GM12878 (cell line): ENCODE results near the gene C1orf74. TPM values are rescaled to one million over a fixed set of nuclear protein-coding genes. Genes with fewer than 3 reads are reported as not detected.

Experiments used
- BCLAF1 ChIP-seq: fragments of 450-650 bp; IDR thresholded peaks from 2 replicates; pipeline ENCODE4 v1.6.1; 2017; ENCODE audit warnings: antibody characterized with exemption, mild to moderate bottlenecking, moderate library complexity
- BHLHE40 ChIP-seq, 2 experiments: fragments of 450-650 bp in 1 of 2; IDR thresholded peaks; 2 replicates each; pipeline ENCODE4 v1.6.1; 2011 to 2017; ENCODE audit warnings: low read depth in 2 of 2, borderline replicate concordance in 1 of 2, improper control_type of control experiment in 1 of 2, low read length in 1 of 2, mild to moderate bottlenecking in 1 of 2
- CBFB ChIP-seq: IDR thresholded peaks from 2 replicates; pipeline ENCODE4 v1.6.1; 2016; ENCODE audit warnings: antibody characterized with exemption, low read depth
- CBX5 ChIP-seq: sonication (generic); IDR thresholded peaks from 2 replicates; pipeline ENCODE4 v1.6.1; 2016; ENCODE audit warnings: low read depth, moderate library complexity, mild to moderate bottlenecking, inconsistent platforms
- CEBPB ChIP-seq, 2 experiments: fragments of 150-350 bp in 1 of 2; IDR thresholded peaks; 2 replicates each; pipeline ENCODE4 v1.6.1; 2012 to 2014; ENCODE audit warnings: low read depth in 2 of 2, low read length in 2 of 2, borderline replicate concordance in 1 of 2, inconsistent platforms in 1 of 2
- EZH2 ChIP-seq: IDR thresholded peaks from 2 replicates; pipeline ENCODE4 v1.6.1; 2012; ENCODE audit warnings: low read depth, mild to moderate bottlenecking, control low read depth, inconsistent platforms, low read length, borderline replicate concordance; ENCODE audit not compliant: control insufficient read depth
- HDAC6 ChIP-seq: fragments of 200-600 bp; sonication (generic); IDR thresholded peaks from one replicate; pipeline ENCODE4 v1.8.0; 2017; ENCODE audit warnings: antibody characterized with exemption; ENCODE audit not compliant: unreplicated experiment
- LARP7 ChIP-seq: fragments of 450-650 bp; IDR thresholded peaks from 2 replicates; pipeline ENCODE4 v1.6.1; 2017; ENCODE audit warnings: mild to moderate bottlenecking
- NR2C2 ChIP-seq: IDR thresholded peaks from 2 replicates; pipeline ENCODE4 v1.6.1; 2011; ENCODE audit warnings: borderline replicate concordance, low read depth; ENCODE audit not compliant: control insufficient read depth, insufficient read length
- PAX8 ChIP-seq: fragments of 450-650 bp; IDR thresholded peaks from 2 replicates; pipeline ENCODE4 v1.6.1; 2017; ENCODE audit warnings: mild to moderate bottlenecking, moderate library complexity
- PKNOX1 ChIP-seq: fragments of 450-650 bp; IDR thresholded peaks from 2 replicates; pipeline ENCODE4 v1.6.1; 2016; ENCODE audit warnings: mild to moderate bottlenecking
- PML ChIP-seq: IDR thresholded peaks from 2 replicates; pipeline ENCODE4 v1.6.1; 2012; ENCODE audit warnings: low read length, inconsistent platforms
- POU2F2 ChIP-seq: IDR thresholded peaks from 3 replicates; pipeline ENCODE4 v1.6.1; 2011; ENCODE audit warnings: low read depth, mild to moderate bottlenecking, low read length, borderline replicate concordance
- RELB ChIP-seq: fragments of 450-650 bp; IDR thresholded peaks from 2 replicates; pipeline ENCODE4 v1.6.1; 2017; ENCODE audit warnings: low read depth, mild to moderate bottlenecking, moderate library complexity
- SMAD5 ChIP-seq: IDR thresholded peaks from 2 replicates; pipeline ENCODE4 v1.6.1; 2016; ENCODE audit warnings: antibody characterized with exemption, low read depth
- USF2 ChIP-seq: IDR thresholded peaks from 2 replicates; pipeline ENCODE4 v1.6.1; 2011; ENCODE audit warnings: low read depth, low read length, improper control_type of control experiment, borderline replicate concordance
- YBX1 ChIP-seq: fragments of 450-650 bp; IDR thresholded peaks from 2 replicates; pipeline ENCODE4 v1.6.1; 2016; ENCODE audit warnings: antibody characterized with exemption
- YY1 ChIP-seq: IDR thresholded peaks from 2 replicates; pipeline ENCODE4 v1.6.1; 2011; ENCODE audit warnings: low read depth, mild to moderate bottlenecking, low read length
- ZBED1 ChIP-seq: IDR thresholded peaks from 2 replicates; pipeline ENCODE4 v1.6.1; 2016; ENCODE audit warnings: borderline replicate concordance
- ZBTB4 ChIP-seq: fragments of 450-650 bp; formaldehyde crosslinking; IDR thresholded peaks from 2 replicates; pipeline ENCODE4 v1.4.0; 2022; ENCODE audit warnings: mild to moderate bottlenecking, moderate library complexity
- ZNF207 ChIP-seq: fragments of 450-650 bp; IDR thresholded peaks from 2 replicates; pipeline ENCODE4 v1.6.1; 2014; ENCODE audit warnings: antibody characterized with exemption, mild to moderate bottlenecking, borderline replicate concordance
- ZNF622 ChIP-seq: fragments of 450-650 bp; IDR thresholded peaks from 2 replicates; pipeline ENCODE4 v1.6.1; 2017; ENCODE audit warnings: mild to moderate bottlenecking, inconsistent platforms
- polyA plus RNA-seq, 11 experiments: library from polyadenylated mRNA; depleted of rRNA in 4 of 11; unstranded in 6 of 11; stranded (reverse) in 5 of 11; fragments of >200 nt; fragmentation: Nextera tagmentation in 4 of 11; fragmentation: Illumina TruSeq in 1 of 11; extraction: Ambion mirVana in 4 of 11; extraction: Trizol in 1 of 11; gene quantifications; 1 replicate in 1 of 11; 2 replicates in 10 of 11; pipeline versions ENCODE4 v1.2.1 to v1.2.3, GENCODE V29; 2011 to 2016; ENCODE audit warnings: inconsistent platforms in 2 of 11, missing spikeins in 2 of 11, low read depth in 1 of 11
- total RNA-seq, 4 experiments: library from RNA; depleted of rRNA in 3 of 4; stranded (reverse); fragments of >200 nt in 3 of 4; fragmentation: Illumina TruSeq in 1 of 4; extraction: Trizol in 1 of 4; gene quantifications; 2 replicates each; pipeline versions ENCODE4 v1.2.1 to v1.2.3, GENCODE V29; 2013 to 2021

Gene C1orf74
- total and polyA plus RNA-seq, 10 of the 15 experiments (the other 5 are each of a cell fraction or from before 2014, with no cell fraction given): 3.1 to 5.5 (median 3.6) TPM

GRCh38 chr1:209768354-209768774, 16.0 kb downstream of the C1orf74 start (continued):
- TF ChIP-seq ZNF622 (no peak), CEBPB (IDR thresholded peaks at IDR 0.05; ENCODE audit: borderline replicate concordance in 1 of 2, low read depth in 2 of 2, low read length in 2 of 2) (peak; percentile 85 to 95), NR2C2 (no peak), YY1 (no peak; the same call in 1 of the 2 replicates), PML (peak; percentile 62; the same call in 1 of the 2 replicates), LARP7 (peak; percentile 36; the same call in 1 of the 2 replicates), SMAD5 (0 out of 2 replicates have a peak, but pooled peaks have one; percentile 24), HDAC6 (no peak), YBX1 (no peak), PKNOX1 (peak; percentile 43; the same call in 1 of the 2 replicates), CBX5 (no peak), EZH2 (no peak), RELB (peak; percentile 57; the same call in 1 of the 2 replicates), PAX8 (no peak), BHLHE40 (IDR thresholded peaks at IDR 0.05; ENCODE audit: borderline replicate concordance in 1 of 2, low read depth in 2 of 2, low read length in 1 of 2) (peak; percentile 27 to 52; a peak in 1 of 4 replicates), BCLAF1 (no peak), ZBED1 (no peak), ZBTB4 (CRISPR knock-in tag) (no peak), CBFB (peak; percentile 79), USF2 (no peak), POU2F2 (peak; percentile 59; the same call in 2 of the 3 replicates), ZNF207 (no peak)
